Glutamatergic neuron (in vitro differentiated cells): ENCODE results near the gene PIK3R5. TPM values are rescaled to one million over a fixed set of nuclear protein-coding genes. Genes with fewer than 3 reads are reported as not detected.

Source experiments
- DNase-seq: peaks from one replicate; pipeline ENCODE4 v3.0.0; 2022
- H3K27ac Mint-ChIP-seq: one replicate; pipeline ENCODE4 v1.8.0; 2020; ENCODE audit warnings: mild to moderate bottlenecking, mixed read lengths, inconsistent platforms; ENCODE audit not compliant: unreplicated experiment
- H3K27me3 Mint-ChIP-seq: one replicate; pipeline ENCODE4 v1.8.0; 2020; ENCODE audit warnings: mild to moderate bottlenecking, moderate library complexity, mixed read lengths, inconsistent platforms; ENCODE audit not compliant: unreplicated experiment
- H3K36me3 Mint-ChIP-seq: one replicate; pipeline ENCODE4 v1.8.0; 2020; ENCODE audit warnings: mild to moderate bottlenecking, mixed read lengths, inconsistent platforms; ENCODE audit not compliant: unreplicated experiment
- H3K4me1 Mint-ChIP-seq: one replicate; pipeline ENCODE4 v1.8.0; 2020; ENCODE audit warnings: mild to moderate bottlenecking, low read depth, mixed read lengths, inconsistent platforms; ENCODE audit not compliant: unreplicated experiment
- H3K4me3 Mint-ChIP-seq: one replicate; pipeline ENCODE4 v1.8.0; 2020; ENCODE audit warnings: mild to moderate bottlenecking, mixed read lengths, inconsistent platforms; ENCODE audit not compliant: unreplicated experiment
- H3K9me3 Mint-ChIP-seq: one replicate; pipeline ENCODE4 v1.8.0; 2020; ENCODE audit warnings: mild to moderate bottlenecking, moderate library complexity, mixed read lengths, inconsistent platforms; ENCODE audit not compliant: unreplicated experiment
- total RNA-seq: library from RNA; stranded (reverse); fragmentation: NEBNext Ultra II Directional; extraction: Animal tissue kit (Norgen Biotek cat#: 25700); gene quantifications from one replicate; pipeline ENCODE4 v1.2.1, GENCODE V29; 2021; ENCODE audit not compliant: unreplicated experiment
- TF ChIP-seq, protein P1 (sequence below): fragments of 200-600 bp; sonication (generic); IDR thresholded peaks from one replicate; pipeline ENCODE4 v1.5.0; 2021; ENCODE audit not compliant: partially characterized antibody, unreplicated experiment

The PIK3R5 gene
- total RNA-seq, 1 donor from 2014 or later, result not detected

DNA sequence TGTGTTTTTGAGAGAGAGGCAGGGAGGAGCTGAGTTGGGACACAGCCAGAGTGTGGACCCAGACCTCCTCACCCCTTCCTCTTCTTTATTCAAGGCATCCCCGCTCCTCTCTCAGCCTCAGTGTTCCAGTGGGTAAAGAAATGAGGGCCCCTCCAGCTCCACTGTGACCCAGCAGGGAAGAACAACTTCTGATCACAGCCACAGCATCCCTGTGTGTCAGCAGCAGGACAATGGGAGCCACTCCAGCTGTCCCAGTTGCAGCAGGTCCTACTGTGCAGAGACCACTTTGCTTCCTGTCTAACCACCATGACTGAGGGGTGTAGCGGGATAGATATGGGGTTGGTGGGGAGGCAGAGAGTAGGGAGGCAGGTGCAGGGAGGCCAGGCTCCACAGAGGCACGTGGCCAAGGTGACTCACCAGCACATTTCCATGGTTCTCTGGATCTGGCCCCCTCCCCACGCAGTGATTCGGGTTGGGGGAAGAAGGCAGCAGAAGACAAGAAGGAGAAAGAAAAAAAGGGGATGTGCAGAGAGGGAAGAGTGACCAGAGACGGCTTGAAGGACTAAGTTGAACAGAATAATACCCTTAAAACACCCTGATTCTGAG lies 24.5 kb downstream of the PIK3R5 start:
- TF ChIP-seq, protein P1, sequence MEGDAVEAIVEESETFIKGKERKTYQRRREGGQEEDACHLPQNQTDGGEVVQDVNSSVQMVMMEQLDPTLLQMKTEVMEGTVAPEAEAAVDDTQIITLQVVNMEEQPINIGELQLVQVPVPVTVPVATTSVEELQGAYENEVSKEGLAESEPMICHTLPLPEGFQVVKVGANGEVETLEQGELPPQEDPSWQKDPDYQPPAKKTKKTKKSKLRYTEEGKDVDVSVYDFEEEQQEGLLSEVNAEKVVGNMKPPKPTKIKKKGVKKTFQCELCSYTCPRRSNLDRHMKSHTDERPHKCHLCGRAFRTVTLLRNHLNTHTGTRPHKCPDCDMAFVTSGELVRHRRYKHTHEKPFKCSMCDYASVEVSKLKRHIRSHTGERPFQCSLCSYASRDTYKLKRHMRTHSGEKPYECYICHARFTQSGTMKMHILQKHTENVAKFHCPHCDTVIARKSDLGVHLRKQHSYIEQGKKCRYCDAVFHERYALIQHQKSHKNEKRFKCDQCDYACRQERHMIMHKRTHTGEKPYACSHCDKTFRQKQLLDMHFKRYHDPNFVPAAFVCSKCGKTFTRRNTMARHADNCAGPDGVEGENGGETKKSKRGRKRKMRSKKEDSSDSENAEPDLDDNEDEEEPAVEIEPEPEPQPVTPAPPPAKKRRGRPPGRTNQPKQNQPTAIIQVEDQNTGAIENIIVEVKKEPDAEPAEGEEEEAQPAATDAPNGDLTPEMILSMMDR, result no peak

DNA sequence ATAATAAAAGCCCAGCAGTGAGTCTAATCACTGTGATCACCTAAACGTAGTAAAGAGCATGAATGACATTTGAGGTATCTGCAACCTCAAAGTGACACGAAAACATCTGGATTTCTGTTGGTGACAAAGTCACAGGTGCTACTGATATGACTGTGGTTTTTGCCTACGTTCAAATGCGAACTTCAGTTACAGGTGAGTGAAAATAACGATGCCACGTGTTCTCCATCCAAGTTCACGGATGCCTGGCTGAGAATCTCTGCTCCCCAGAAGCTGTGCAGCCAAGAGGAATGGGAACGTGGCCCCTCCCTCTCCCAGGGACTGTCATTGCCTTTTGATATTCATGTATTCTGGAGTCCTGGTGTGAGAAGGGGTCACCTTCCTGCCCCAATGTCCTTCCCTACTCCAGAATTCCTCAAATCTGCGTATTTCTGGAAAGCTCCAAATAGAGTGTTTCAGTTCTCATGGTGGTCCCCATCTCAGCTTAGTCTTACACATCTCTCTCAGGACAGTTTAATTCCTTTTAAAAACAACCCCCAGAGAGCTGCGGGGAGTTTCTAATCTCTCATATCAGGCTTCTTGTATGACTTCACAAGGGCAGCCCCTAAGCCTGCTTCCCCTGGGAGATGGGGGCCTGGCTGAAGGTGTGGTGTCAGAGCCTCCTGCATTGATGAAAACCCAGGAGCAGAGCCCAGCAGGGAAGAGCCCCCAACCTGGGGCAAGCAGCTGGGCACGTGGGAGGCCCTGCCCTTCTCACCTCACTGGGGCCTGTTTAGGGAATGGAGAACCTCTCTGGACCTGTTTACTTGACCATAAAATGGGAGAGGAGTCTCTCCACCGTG lies 25.8 kb downstream of the PIK3R5 start:
- Mint-ChIP-seq H3K27me3 (no peaks in the 10 kb centered on the region), H3K9me3 (peaks cover 2% of the 10 kb centered on the region)

More for the DNA sequence above, 24.5 kb downstream of the PIK3R5 start:
- no peak for DNase-seq
- no peaks in the 10 kb centered on the region for H3K36me3 Mint-ChIP-seq
- no peaks in the 10 kb centered on the region for H3K27me3 Mint-ChIP-seq
- H3K4me1 Mint-ChIP-seq, result no peaks in the 10 kb centered on the region
- no peak overlapping the region for H3K27ac Mint-ChIP-seq
- H3K4me3 Mint-ChIP-seq, result no peak overlapping the region
- H3K9me3 Mint-ChIP-seq, result peaks cover 2% of the 10 kb centered on the region

GRCh38 chr17:8938933-8939332 lies 26.6 kb downstream of the PIK3R5 start:
- H3K4me1 Mint-ChIP-seq, result no peaks in the 10 kb centered on the region
- DNase-seq, result no peak
- H3K9me3 Mint-ChIP-seq, result no peaks in the 10 kb centered on the region
- H3K27ac Mint-ChIP-seq, result no peak overlapping the region
- TF ChIP-seq, protein P1, result no peak
- H3K27me3 Mint-ChIP-seq, result no peaks in the 10 kb centered on the region
- H3K4me3 Mint-ChIP-seq, result no peak overlapping the region
- no peaks in the 10 kb centered on the region for H3K36me3 Mint-ChIP-seq

More for the DNA sequence above, 25.8 kb downstream of the PIK3R5 start:
- Mint-ChIP-seq H3K4me1 (no peaks in the 10 kb centered on the region), H3K27ac (no peak overlapping the region), H3K36me3 (no peaks in the 10 kb centered on the region), H3K4me3 (no peak overlapping the region)
- DNase-seq, result no peak
- TF ChIP-seq, protein P1, result no peak

GRCh38 chr17:8935191-8935590 lies 30.3 kb downstream of the PIK3R5 start:
- no peak for DNase-seq
- H3K27ac Mint-ChIP-seq, result no peak overlapping the region
- H3K9me3 Mint-ChIP-seq, result no peaks in the 10 kb centered on the region
- TF ChIP-seq, protein P1, result no peak
- peaks cover 8% of the 10 kb centered on the region for H3K36me3 Mint-ChIP-seq
- H3K27me3 Mint-ChIP-seq, result no peaks in the 10 kb centered on the region
- no peaks in the 10 kb centered on the region for H3K4me1 Mint-ChIP-seq
- H3K4me3 Mint-ChIP-seq, result no peak overlapping the region

- peaks cover 8% of the 10 kb centered on the region for H3K36me3 Mint-ChIP-seq
- no peak for DNase-seq
- no peak overlapping the region for H3K4me3 Mint-ChIP-seq
- H3K4me1 Mint-ChIP-seq, result no peaks in the 10 kb centered on the region
- no peaks in the 10 kb centered on the region for H3K27me3 Mint-ChIP-seq
- TF ChIP-seq, protein P1, result no peak
- H3K27ac Mint-ChIP-seq, result no peak overlapping the region
- H3K9me3 Mint-ChIP-seq, result no peaks in the 10 kb centered on the region
Measured at GRCh38 chr17:8934346-8934745, 31.2 kb downstream of the PIK3R5 start.
